Colonic mucosa (tissue), 4 donors: Measurements from ENCODE around the gene AMHR2. TPM values are rescaled to one million over a fixed set of nuclear protein-coding genes. Genes with fewer than 3 reads are reported as not detected.

ENCODE experiments used
- DNase-seq: peaks from one replicate; pipeline ENCODE4 v3.0.0-alpha.2; 2020
- H3K27ac ChIP-seq: fragments of 200-600 bp; one replicate; pipeline ENCODE4 v1.8.0; 2021
- H3K27me3 ChIP-seq: fragments of 200-600 bp; one replicate; pipeline ENCODE4 v1.8.0; 2021
- H3K36me3 ChIP-seq: fragments of 200-600 bp; one replicate; pipeline ENCODE4 v1.8.0; 2021
- H3K4me1 ChIP-seq: fragments of 200-600 bp; one replicate; pipeline ENCODE4 v1.8.0; 2021; ENCODE audit warnings: mild to moderate bottlenecking
- H3K4me3 ChIP-seq: fragments of 200-600 bp; one replicate; pipeline ENCODE4 v1.8.0; 2021
- H3K9ac ChIP-seq, 2 donors: one replicate each; pipeline ENCODE4 v1.7.0; 2013; ENCODE audit warnings: control low read depth in 2 of 2, low read depth in 2 of 2, low read length in 2 of 2
- H3K9me3 ChIP-seq: fragments of 200-600 bp; one replicate; pipeline ENCODE4 v1.8.0; 2021
- intact Hi-C: fragments of 100-400 bp; cut with DNase I; formaldehyde crosslinking; loops from one replicate; pipeline ENCODE4 v1.14.1; 2022
- total RNA-seq, 2 donors: library from RNA; stranded (reverse); fragmentation: NEBNext Ultra II Directional in 1 of 2; extraction: Animal tissue kit (Norgen Biotek cat#: 25700) in 1 of 2; gene quantifications; one replicate each; pipeline ENCODE4 v1.2.1, GENCODE V29; 2021
- TF ChIP-seq, protein P1 (sequence below): fragments of 200-600 bp; IDR thresholded peaks from one replicate; pipeline ENCODE4 v1.8.0; 2022; ENCODE audit warnings: antibody characterized with exemption, mild to moderate bottlenecking
- donor health status: healthy.
- donor health status: DM: no; HTN: no; CAD: no.
- donor health status: DM: no; HTN: no; CAD: no.

Gene AMHR2
- total RNA-seq, 2 donors from 2014 or later = 0.17 TPM; not detected in 1

DNA sequence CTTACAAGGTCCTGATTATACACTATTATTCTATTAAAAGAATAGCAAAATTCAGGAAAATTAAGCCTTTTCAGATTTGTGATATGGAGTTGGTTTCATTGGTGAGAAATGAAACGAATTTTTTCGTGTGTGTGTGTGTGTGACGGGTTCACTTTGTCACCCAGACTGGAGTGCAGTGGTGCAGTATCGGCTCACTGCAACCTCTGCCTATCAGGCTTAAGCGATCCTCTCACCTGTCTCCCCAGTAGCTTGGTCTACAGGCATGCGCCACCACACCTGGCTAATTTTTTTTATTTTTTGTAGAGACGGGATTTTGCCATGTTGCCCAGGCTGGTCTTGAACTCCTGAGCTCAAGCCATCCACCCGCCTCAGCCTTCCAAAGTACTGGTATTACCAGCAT lies 37.9 kb downstream of the AMHR2 start:
- H3K36me3 ChIP-seq = peaks cover 85% of the 10 kb centered on the region
- intact Hi-C loops = no loop called here
- H3K27me3 ChIP-seq = no peaks in the 10 kb centered on the region
- no peak overlapping the region for H3K4me3 ChIP-seq
- no peaks in the 10 kb centered on the region for H3K9me3 ChIP-seq
- H3K27ac ChIP-seq = no peak overlapping the region
- TF ChIP-seq, protein P1, sequence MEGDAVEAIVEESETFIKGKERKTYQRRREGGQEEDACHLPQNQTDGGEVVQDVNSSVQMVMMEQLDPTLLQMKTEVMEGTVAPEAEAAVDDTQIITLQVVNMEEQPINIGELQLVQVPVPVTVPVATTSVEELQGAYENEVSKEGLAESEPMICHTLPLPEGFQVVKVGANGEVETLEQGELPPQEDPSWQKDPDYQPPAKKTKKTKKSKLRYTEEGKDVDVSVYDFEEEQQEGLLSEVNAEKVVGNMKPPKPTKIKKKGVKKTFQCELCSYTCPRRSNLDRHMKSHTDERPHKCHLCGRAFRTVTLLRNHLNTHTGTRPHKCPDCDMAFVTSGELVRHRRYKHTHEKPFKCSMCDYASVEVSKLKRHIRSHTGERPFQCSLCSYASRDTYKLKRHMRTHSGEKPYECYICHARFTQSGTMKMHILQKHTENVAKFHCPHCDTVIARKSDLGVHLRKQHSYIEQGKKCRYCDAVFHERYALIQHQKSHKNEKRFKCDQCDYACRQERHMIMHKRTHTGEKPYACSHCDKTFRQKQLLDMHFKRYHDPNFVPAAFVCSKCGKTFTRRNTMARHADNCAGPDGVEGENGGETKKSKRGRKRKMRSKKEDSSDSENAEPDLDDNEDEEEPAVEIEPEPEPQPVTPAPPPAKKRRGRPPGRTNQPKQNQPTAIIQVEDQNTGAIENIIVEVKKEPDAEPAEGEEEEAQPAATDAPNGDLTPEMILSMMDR = no peak
- peaks cover 4% of the 10 kb centered on the region for H3K4me1 ChIP-seq
- H3K9ac ChIP-seq = no peak overlapping the region
- no peak for DNase-seq

DNA sequence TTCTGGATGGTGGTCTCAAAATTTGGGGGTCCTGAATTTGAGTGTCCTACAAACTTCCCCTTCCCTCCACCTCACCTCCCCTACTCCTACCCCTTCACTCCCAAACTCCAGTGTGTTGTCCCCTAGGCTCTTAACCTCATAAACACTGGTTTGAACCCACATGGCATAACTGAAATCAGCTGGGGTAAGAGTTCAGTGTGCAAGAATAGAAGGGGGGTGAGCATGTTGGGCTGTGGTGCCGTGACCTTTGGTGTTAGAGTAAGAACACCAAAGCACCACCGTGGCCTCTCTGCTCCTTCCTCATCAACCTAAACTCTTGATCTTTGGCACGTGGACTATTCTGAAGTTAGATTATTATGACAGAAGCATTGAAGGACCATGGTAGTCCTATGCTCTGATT lies 39.3 kb downstream of the AMHR2 start:
- no peaks in the 10 kb centered on the region for H3K9me3 ChIP-seq
- peaks cover 4% of the 10 kb centered on the region for H3K4me1 ChIP-seq
- no peaks in the 10 kb centered on the region for H3K27me3 ChIP-seq
- no peak for DNase-seq
- H3K9ac ChIP-seq = no peak overlapping the region
- peaks cover 84% of the 10 kb centered on the region for H3K36me3 ChIP-seq
- intact Hi-C loops = no loop called here
- H3K4me3 ChIP-seq = no peak overlapping the region
- TF ChIP-seq, protein P1 = no peak
- H3K27ac ChIP-seq = no peak overlapping the region

DNA sequence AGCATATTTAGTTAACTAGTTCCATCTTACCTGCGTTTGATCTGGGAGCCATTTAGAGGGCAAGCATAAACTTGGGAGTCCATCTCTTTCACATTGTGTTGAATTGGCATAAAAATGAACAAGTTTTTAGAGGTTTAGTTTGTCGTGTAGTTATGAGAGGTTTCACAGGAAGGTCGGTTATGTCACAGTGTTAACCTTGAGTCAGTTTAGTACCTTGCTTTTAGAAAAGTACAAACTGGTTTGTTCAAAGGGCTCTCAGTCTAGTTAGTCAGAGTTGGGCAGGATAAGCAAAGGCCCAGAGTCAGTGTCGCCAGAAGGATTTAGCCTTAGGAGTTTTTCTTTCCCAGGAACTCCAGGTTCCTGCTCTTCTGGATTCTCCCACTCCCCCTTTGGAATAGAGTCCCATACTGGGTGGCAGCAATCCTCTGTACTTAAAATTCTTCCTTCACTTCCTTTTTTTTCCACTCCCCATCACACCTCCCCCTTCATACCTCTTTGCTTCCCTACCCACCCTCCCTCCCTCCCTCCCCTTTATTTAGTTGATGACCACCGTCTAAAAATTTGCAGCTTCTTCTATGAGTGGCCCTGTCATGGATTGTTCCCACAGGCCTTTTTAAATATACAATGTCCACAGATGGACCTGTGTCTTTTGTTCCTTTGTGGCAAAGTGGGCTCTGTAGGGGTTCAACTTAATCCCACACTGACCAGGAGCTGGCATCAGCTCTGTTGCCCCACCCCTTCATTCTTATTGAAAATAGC lies 40.3 kb downstream of the AMHR2 start:
- Histone ChIP-seq H3K9me3 (no peaks in the 10 kb centered on the region), H3K4me3 (no peak overlapping the region), H3K27me3 (no peaks in the 10 kb centered on the region), H3K9ac (no peak overlapping the region), H3K27ac (no peak overlapping the region), H3K4me1 (peaks cover 4% of the 10 kb centered on the region), H3K36me3 (peaks cover 82% of the 10 kb centered on the region)
- intact Hi-C loops = no loop called here
- TF ChIP-seq, protein P1 = no peak
- no peak for DNase-seq

DNA sequence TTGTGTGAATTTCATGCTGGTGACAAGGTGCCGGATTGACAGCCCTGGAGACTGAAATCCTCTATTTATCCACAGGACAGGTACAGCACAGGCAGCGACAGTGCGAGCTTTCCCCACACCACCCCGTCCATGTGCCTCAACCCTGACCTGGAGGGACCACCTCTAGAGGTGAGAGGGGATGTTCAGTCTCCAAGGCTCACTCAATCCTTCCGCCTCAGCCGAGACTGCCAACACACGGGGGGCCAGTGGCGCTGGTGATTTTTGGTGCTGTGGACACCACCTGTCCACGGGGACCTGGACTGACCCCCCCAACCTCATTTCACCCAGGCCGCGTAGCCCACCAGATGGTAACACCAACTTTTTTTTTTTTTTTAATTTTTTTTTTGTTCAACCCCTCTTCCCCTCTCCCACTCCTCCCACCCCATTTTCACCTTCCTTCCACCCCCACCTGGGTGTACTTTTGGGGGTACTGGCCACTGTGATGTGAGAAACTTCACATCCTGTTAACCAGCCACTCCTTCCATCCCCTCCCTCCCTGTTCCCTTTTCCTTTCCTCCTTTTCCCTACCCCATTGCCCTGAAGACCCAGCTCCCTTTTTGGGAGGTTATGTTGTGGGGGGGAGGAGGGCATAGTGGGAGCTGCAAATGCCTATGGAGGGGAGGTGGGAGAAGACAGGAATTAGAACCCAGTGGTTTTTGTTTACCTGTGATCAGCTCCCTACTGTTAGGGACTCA lies 41.2 kb downstream of the AMHR2 start:
- no peak overlapping the region for H3K27ac ChIP-seq
- no peak overlapping the region for H3K9ac ChIP-seq

DNA sequence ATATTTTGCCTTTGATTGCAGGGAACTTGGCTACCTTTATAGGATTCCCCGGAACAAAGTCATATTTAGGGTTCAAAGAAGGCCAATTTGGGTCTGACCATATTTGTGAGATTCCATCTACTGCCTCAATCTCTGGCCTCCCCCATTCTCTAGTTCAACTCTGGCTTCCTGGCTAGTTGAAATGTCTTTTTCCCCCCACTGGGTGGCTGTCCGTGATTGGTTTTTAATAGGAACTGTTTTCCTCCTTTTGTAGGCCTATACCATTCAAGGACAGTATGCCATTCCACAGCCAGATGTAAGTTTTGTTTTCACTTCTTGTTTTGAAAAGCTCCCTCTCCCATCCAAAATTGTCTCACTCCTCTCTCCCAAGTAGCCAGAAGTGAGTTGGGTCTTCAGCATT lies 42.0 kb downstream of the AMHR2 start:
- no peaks in the 10 kb centered on the region for H3K9me3 ChIP-seq
- no peak overlapping the region for H3K9ac ChIP-seq
- no peak overlapping the region for H3K27ac ChIP-seq
- TF ChIP-seq, protein P1 = no peak
- DNase-seq = no peak
- H3K4me1 ChIP-seq = peaks cover 4% of the 10 kb centered on the region
- intact Hi-C loops = no loop called here
- no peaks in the 10 kb centered on the region for H3K27me3 ChIP-seq
- no peak overlapping the region for H3K4me3 ChIP-seq
- H3K36me3 ChIP-seq = peaks cover 73% of the 10 kb centered on the region

More for the DNA sequence above, 41.2 kb downstream of the AMHR2 start:
- H3K27me3 ChIP-seq = no peaks in the 10 kb centered on the region
- TF ChIP-seq, protein P1 = no peak
- no peak overlapping the region for H3K4me3 ChIP-seq
- no peaks in the 10 kb centered on the region for H3K9me3 ChIP-seq
- DNase-seq = no peak
- H3K4me1 ChIP-seq = peaks cover 4% of the 10 kb centered on the region
- intact Hi-C loops = no loop called here
- peaks cover 78% of the 10 kb centered on the region for H3K36me3 ChIP-seq
